Measurements from ENCODE around the gene HAGH.
"Not testable (repeated sequence)": the region's sequence is repeated elsewhere in the genome, so short reads cannot be mapped to it uniquely, and the experiment has no call there.

HAGH gene

GRCh38 chr16:1810106-1810505, 16.5 kb downstream of the HAGH start:
- no peak for DNase-seq

- no peak for DNase-seq
Observed at GRCh38 chr16:1809281-1809801, 17.3 kb downstream of the HAGH start.

GRCh38 chr16:1808691-1809090, 17.9 kb downstream of the HAGH start:
- DNase-seq, result no peak

GRCh38 chr16:1807626-1808025, 19.0 kb downstream of the HAGH start:
- DNase-seq, result no peak

GRCh38 chr16:1800701-1801100, 25.9 kb downstream of the HAGH start:
- DNase-seq, result no peak

- not testable (repeated sequence) for DNase-seq
Observed at GRCh38 chr16:1799263-1799662, 27.4 kb downstream of the HAGH start.

GRCh38 chr16:1794908-1795666, 31.5 kb downstream of the HAGH start:
- DNase-seq, result no peak

GRCh38 chr16:1794221-1794871, 32.3 kb downstream of the HAGH start:
- DNase-seq, result no peak

GRCh38 chr16:1793578-1794220, 32.9 kb downstream of the HAGH start, which contains the start of gene IGFALS:
Gene IGFALS, minus strand, starts transcription at chr16:1793705. Its CDS starts 53 bp downstream, at chr16:1793652.
- DNase-seq, result no peak

- no peak for DNase-seq
Observed at GRCh38 chr16:1792836-1793577, 33.6 kb downstream of the HAGH start.

GRCh38 chr16:1791943-1792812, 34.4 kb downstream of the HAGH start:
- no peak for DNase-seq

GRCh38 chr16:1791256-1791942, 35.2 kb downstream of the HAGH start:
- no peak for DNase-seq

- DNase-seq, result no peak
Observed at GRCh38 chr16:1790611-1791255, 35.9 kb downstream of the HAGH start.

- DNase-seq, result no peak
Observed at GRCh38 chr16:1790261-1790610, 36.4 kb downstream of the HAGH start.

- no peak for DNase-seq
Observed at GRCh38 chr16:1789643-1790045, 37.0 kb downstream of the HAGH start.

- no peak for DNase-seq
Observed at GRCh38 chr16:1788708-1789100, 37.9 kb downstream of the HAGH start.

- no peak for DNase-seq
Observed at GRCh38 chr16:1788095-1788707, 38.4 kb downstream of the HAGH start.

- no peak for DNase-seq
Observed at GRCh38 chr16:1787322-1788094, 39.1 kb downstream of the HAGH start.

- no peak for DNase-seq
Observed at GRCh38 chr16:1787056-1787321, 39.6 kb downstream of the HAGH start.

Data from stimulated activated CD4-positive, alpha-beta T cell treated with anti-CD3 and anti-CD28 coated beads, Interleukin-2, amount 100 ng/mL, for 24 hours (primary cell).